ENCODE results near the gene PLXNB3.

PLXNB3 gene

GRCh38 chrX:153755136-153755535 lies 8.9 kb upstream of the PLXNB3 start:
- no peak for DNase-seq (ENCODE audit: low read depth, low spot score)

GRCh38 chrX:153761863-153762262 lies 2.2 kb upstream of the PLXNB3 start:
- DNase-seq (ENCODE audit: low read depth, low spot score) = no peak

GRCh38 chrX:153762626-153763173 lies 1.3 kb upstream of the PLXNB3 start:
- no peak for DNase-seq (ENCODE audit: low read depth, low spot score)

DNA sequence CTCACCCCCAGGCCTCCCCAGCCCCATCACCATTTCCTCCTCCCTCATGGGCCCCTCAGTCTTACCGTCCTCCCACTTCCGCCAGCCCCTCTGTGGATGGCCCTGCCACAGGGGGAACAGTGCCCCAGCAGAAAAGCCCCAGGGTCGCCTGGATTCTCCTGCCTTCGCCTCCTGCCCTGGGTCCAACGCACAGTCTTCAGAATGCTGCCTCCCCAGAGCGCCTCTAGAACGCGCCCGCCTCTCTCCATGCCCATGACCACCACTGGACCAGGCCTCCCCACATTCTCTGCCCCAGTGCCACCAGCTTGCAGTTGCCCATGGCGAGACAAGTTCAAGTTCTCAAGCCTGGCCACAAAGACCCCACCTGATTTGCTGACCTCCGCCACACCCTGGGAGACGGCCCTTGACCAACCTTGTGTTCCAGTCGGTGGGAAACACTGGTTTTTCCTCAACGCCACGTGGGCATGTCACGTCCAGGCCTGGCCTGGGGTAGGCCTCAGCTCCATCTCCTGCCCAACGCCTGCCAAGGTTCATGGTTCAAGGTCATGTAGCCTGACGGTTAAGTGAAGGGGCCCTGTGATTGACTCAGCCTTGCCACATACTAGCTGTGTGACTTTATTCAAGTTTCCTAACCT lies 634 bp upstream of the PLXNB3 start:
- DNase-seq (ENCODE audit: low read depth, low spot score) = no peak

DNA sequence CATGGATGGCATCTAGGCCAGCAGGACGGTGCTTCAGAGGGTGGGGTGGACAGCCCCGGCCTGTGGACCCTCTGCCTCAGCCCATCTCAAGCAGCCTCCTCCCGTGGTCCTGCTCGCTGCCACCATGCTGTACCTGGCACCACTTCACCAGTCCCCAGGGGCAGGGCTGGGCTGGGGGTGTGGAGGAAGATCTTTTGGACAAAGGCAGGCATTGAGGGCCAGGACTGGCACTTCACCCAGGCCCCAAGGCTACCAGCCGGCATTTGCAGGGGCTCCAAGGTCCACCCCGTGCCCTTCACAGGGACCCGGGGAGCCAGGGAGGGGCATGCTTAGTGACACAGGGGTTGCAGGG lies 713 bp downstream of the PLXNB3 start:
- DNase-seq (ENCODE audit: low read depth, low spot score) = no peak

DNA sequence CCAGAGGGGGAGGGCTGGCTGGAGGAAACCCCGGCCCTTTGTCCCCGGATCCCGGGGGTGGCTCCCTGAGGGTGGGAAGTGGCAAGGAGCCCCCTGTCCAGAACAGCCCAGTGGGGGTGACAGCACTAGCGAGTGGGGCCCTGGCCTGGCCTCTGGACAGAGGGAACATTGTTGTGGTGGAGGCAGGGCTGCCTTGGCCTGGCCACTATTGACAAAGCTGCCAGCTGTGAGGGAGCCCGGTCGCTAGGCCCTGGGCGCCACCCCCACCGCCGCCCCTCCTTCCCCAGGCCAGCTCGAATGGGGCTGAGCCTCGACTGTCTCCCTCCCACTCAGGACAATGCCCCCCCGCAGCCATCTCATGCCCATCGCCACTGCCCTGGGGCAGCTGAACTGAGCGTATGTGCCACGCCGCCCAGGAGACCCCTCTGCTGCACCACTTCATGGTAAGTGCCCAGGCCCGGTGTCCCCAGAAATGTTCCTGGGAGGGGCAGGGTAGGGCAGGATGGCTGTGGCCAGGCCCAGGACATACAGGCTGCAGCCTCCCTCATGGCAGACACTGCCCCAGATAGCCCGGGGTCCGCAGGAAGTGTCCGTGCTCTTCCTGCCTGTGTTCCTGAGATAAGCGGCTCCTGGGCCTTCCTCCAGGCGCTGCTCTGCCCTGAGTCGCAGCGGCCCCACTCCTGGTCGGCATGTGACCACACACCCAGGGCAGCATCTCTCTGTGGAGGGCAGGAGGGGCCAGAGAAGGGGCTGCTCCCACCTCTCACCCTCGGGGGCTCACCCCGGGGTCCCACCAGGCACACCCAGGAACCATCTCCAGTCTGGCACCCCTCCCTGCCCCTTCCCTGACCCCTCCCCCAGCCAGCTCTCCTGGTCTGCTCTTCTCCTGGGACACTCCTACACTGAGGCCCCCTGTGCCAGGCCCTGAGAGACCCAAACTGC lies 1.4 kb downstream of the PLXNB3 start:
- no peak for DNase-seq (ENCODE audit: low read depth, low spot score)

- DNase-seq (ENCODE audit: low read depth, low spot score) = no peak
Measured at GRCh38 chrX:153766098-153766817, 2.2 kb downstream of the PLXNB3 start.

GRCh38 chrX:153766871-153767673 lies 3.0 kb downstream of the PLXNB3 start:
- DNase-seq (ENCODE audit: low read depth, low spot score) = no peak

GRCh38 chrX:153767674-153768055 lies 3.6 kb downstream of the PLXNB3 start:
- no peak for DNase-seq (ENCODE audit: low read depth, low spot score)

- no peak for DNase-seq (ENCODE audit: low read depth, low spot score)
Measured at GRCh38 chrX:153768311-153769157, 4.5 kb downstream of the PLXNB3 start.

- no peak for DNase-seq (ENCODE audit: low read depth, low spot score)
Measured at GRCh38 chrX:153769158-153769864, 5.3 kb downstream of the PLXNB3 start.

DNA sequence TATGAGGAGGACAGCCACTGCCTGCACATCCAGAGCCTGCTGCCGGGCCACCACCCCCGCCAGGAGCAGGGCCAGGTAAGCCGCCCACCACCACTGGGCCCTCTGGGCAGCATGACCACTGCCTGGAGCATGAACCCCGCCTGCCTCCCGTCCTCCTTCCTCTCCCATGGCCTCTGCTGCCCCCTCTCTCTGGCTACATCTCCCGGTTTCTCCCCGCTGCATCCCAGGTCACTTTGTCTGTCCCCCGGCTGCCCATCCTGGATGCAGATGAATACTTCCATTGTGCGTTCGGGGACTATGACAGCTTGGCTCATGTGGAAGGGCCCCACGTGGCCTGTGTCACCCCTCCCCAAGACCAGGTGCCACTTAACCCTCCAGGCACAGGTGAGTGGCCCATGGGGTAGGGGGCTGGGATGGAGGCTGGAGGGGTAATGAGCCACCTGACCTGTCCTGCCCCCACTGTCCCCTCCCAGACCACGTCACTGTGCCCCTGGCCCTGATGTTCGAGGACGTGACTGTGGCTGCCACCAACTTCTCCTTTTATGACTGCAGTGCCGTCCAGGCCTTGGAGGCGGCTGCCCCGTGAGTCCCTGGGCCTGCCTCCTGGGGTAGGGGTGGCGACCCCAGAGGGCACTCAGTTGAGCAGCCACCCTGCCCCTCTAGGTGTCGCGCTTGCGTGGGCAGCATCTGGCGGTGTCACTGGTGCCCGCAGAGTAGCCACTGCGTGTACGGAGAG lies 6.0 kb downstream of the PLXNB3 start:
- no peak for DNase-seq (ENCODE audit: low read depth, low spot score)

GRCh38 chrX:153770601-153771414 lies 6.8 kb downstream of the PLXNB3 start:
- no peak for DNase-seq (ENCODE audit: low read depth, low spot score)

GRCh38 chrX:153771415-153772315 lies 7.6 kb downstream of the PLXNB3 start:
- no peak for DNase-seq (ENCODE audit: low read depth, low spot score)

DNA sequence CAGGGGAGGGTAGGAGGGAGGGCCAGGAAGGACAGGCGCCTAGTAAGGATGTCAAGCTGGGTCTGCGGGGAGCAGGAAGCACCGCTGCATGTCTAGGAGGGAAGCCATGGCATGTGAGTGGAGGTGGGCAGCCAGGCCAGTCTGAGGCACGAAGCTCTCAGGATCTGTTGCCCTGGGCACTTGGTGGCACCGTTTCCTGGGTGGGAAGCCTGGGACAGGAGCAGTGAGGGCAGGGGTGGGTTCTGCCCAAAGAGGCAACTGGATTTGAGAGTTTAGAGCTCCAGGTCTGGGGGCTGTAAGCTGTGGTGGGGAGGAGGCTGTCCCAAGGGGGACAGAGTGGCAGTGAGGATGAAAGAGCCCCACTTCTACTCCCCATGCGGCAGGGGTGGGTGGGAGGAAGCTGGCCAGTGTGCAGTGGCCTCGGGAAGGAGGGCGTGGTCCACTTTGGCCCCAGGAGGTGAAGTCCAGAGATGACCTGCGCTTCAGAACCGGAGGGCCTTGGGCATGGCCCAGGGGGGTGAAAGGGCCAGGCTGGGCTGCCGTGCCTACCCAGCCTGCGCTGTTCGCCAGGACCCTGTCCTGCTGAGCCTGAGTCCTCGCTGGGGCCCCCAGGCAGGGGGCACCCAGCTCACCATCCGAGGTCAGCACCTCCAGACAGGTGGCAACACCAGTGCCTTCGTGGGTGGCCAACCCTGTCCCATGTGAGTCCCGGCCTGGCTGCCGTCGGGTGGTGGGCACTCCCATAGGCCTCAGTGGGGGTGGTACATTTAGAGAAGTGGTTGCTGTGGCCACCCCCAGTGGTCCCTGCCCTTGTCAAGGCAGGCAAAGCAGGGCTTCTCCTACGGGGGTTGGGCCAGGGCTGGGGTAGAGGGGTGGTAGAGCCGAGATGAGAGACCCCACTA lies 8.5 kb downstream of the PLXNB3 start:
- no peak for DNase-seq (ENCODE audit: low read depth, low spot score)

- no peak for DNase-seq (ENCODE audit: low read depth, low spot score)
Measured at GRCh38 chrX:153773218-153773611, 9.2 kb downstream of the PLXNB3 start.
